Body of pancreas (tissue), 4 donors: ENCODE data around the gene RB1. TPM values are rescaled to one million over a fixed set of nuclear protein-coding genes. Genes with fewer than 3 reads are reported as not detected.

ENCODE experiments used
- ATAC-seq: fragments of 150-250 bp; one replicate; pipeline ENCODE4 v1.9.1; 2016
- DNase-seq, 4 donors: peaks; one replicate each; pipeline ENCODE4 v3.0.0-alpha.2; 2019
- H3K27ac ChIP-seq, 4 donors: fragments of 200-600 bp; sonication (generic); 1 replicate in 3 of 4; 2 replicates in 1 of 4; pipeline versions ENCODE4 v1.5.1 to v1.6.1; 2016 to 2019; ENCODE audit warnings: mild to moderate bottlenecking in 1 of 4, mixed read lengths in 1 of 4, moderate library complexity in 1 of 4
- H3K27me3 ChIP-seq, 2 donors: fragments of 200-600 bp; sonication (generic); one replicate each; pipeline ENCODE4 v1.6.0; 2016; ENCODE audit warnings: mild to moderate bottlenecking in 1 of 2
- H3K36me3 ChIP-seq, 2 donors: fragments of 200-600 bp; sonication (generic); replicated peaks in 1 of 2; 2 replicates each; pipeline ENCODE4 v1.5.1; 2016; ENCODE audit warnings: low read depth in 2 of 2; ENCODE audit not compliant: insufficient read depth in 1 of 2
- H3K4me1 ChIP-seq: fragments of 200-600 bp; sonication (generic); one replicate; pipeline ENCODE4 v1.6.0; 2016
- H3K4me3 ChIP-seq, 2 donors: fragments of 200-600 bp; sonication (generic); 1 replicate in 1 of 2; 2 replicates in 1 of 2; pipeline ENCODE4 v1.5.1; 2016 to 2019
- H3K9me3 ChIP-seq, 3 donors: fragments of 200-600 bp; sonication (generic); 1 replicate in 2 of 3; 2 replicates in 1 of 3; pipeline ENCODE4 v1.5.1; 2016
- POLR2A ChIP-seq, 3 donors: fragments of 450-650 bp; IDR thresholded peaks; one replicate each; pipeline ENCODE4 v1.6.1; 2016; ENCODE audit warnings: antibody characterized with exemption in 3 of 3, mild to moderate bottlenecking in 2 of 3
- WGBS, 2 donors: methylation state at CpG; one replicate each; pipeline ENCODE4 v1.1.5; 2017; 5-methylcytosine and 5-hydroxymethylcytosine counted together
- intact Hi-C: fragments of 100-400 bp; cut with DNase I; formaldehyde crosslinking; loops from one replicate; pipeline ENCODE4 v1.15.1; 2023
- total RNA-seq, 2 donors: library from RNA; depleted of rRNA; stranded (reverse); fragments of >200 nt; gene quantifications; one replicate each; pipeline ENCODE4 v1.1.0, GENCODE V29; 2016
- TF ChIP-seq, protein P1 (sequence below), 7 experiments: fragments of 450-650 bp in 4 of 7; fragments of 200-600 bp in 3 of 7; sonication (generic) in 3 of 7; IDR thresholded peaks; one replicate each; pipeline ENCODE4 v1.5.1; 2016 to 2019; ENCODE audit warnings: antibody characterized with exemption in 7 of 7

RB1 gene
- total RNA-seq, 2 donors from 2014 or later = 20.5 to 28.0 TPM

DNA sequence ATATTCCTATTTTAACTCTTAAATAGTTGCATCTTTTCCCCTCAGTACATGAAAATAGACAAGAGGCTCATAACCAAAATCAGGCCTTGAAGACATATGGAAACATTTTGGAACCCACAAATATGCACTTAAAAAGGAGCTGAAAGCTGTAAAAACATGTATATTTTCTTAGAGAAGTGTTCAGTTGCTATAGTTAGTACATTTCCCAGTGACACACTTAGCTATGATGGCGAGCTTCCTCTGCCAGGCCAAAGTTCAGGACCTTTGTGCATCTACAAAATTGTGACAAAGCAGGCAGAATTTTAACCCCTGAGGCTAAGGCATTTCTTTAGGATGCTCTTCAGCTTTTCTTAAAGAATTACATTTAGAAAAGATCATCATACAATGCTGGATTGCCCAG is 174.8 kb downstream of the RB1 start:
- no peak overlapping the region for H3K27ac ChIP-seq
- no peaks in the 10 kb centered on the region for H3K9me3 ChIP-seq
- intact Hi-C loops = no loop called here
- no peaks in the 10 kb centered on the region for H3K36me3 ChIP-seq
- H3K4me1 ChIP-seq = no peaks in the 10 kb centered on the region
- no peak overlapping the region for H3K4me3 ChIP-seq
- TF ChIP-seq, protein P1, sequence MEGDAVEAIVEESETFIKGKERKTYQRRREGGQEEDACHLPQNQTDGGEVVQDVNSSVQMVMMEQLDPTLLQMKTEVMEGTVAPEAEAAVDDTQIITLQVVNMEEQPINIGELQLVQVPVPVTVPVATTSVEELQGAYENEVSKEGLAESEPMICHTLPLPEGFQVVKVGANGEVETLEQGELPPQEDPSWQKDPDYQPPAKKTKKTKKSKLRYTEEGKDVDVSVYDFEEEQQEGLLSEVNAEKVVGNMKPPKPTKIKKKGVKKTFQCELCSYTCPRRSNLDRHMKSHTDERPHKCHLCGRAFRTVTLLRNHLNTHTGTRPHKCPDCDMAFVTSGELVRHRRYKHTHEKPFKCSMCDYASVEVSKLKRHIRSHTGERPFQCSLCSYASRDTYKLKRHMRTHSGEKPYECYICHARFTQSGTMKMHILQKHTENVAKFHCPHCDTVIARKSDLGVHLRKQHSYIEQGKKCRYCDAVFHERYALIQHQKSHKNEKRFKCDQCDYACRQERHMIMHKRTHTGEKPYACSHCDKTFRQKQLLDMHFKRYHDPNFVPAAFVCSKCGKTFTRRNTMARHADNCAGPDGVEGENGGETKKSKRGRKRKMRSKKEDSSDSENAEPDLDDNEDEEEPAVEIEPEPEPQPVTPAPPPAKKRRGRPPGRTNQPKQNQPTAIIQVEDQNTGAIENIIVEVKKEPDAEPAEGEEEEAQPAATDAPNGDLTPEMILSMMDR (IDR thresholded peaks at IDR 0.05) = no peak
- no peak for TF ChIP-seq POLR2A (IDR thresholded peaks at IDR 0.05)
- ATAC-seq (no peak), DNase-seq (no peak)
- no peaks in the 10 kb centered on the region for H3K27me3 ChIP-seq
- WGBS, 2 donors = 75 to 88% methylated on average over 1 of the region's 1 CpG

DNA sequence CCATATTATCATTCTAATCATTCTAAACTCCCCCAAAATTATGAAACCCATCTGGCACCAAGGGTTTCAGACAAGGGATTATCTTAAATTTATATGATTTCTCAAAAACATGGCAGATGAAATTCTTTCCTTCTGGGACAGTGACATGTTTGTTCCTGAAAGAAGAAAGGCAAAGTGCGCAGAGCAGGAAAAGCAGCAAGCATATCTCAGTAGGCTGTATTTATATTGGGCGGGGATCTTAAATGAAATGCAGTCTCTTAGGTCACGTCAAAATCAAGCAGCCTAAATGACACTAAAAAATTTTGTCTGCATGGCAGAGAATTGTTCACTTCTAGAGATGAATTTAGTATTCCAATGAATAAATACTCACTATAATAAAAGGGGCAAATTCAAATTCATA is 180.0 kb downstream of the RB1 start:
- H3K4me3 ChIP-seq = no peak overlapping the region
- H3K27me3 ChIP-seq = no peaks in the 10 kb centered on the region
- H3K27ac ChIP-seq = no peak overlapping the region
- WGBS, 2 donors = 92 to 100% methylated on average over 3 of the region's 3 CpGs
- intact Hi-C loops = no loop called here
- TF ChIP-seq POLR2A (IDR thresholded peaks at IDR 0.05) = no peak
- TF ChIP-seq, protein P1 (IDR thresholded peaks at IDR 0.05) = no peak
- H3K4me1 ChIP-seq = no peaks in the 10 kb centered on the region
- no peaks in the 10 kb centered on the region for H3K9me3 ChIP-seq
- no peaks in the 10 kb centered on the region for H3K36me3 ChIP-seq
- ATAC-seq (no peak), DNase-seq (no peak)

DNA sequence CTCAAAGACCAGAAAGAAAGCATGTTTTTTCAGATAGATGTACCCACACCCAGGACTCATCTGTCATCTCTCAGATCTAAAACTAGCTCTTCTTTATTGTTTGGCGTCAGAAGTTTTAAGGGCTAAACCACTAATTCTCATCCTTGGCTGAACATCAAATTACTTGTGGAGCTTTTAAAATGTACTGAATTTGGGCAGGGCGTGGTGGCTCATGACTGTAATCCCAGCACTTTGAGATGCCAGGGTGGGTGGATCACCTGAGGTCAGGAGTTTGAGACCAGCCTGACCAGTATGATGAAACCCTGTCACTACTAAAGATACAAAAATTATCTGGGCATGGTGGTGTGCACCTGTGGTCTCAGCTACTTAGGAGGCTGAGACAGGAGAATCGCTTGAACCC is 181.9 kb downstream of the RB1 start:
- H3K27ac ChIP-seq = no peak overlapping the region
- no peaks in the 10 kb centered on the region for H3K36me3 ChIP-seq
- no peaks in the 10 kb centered on the region for H3K4me1 ChIP-seq
- no peak overlapping the region for H3K4me3 ChIP-seq
- intact Hi-C loops = no loop called here
- ATAC-seq = no peak
- no peaks in the 10 kb centered on the region for H3K9me3 ChIP-seq
- TF ChIP-seq, protein P1 (IDR thresholded peaks at IDR 0.05) = no peak
- TF ChIP-seq POLR2A (IDR thresholded peaks at IDR 0.05) = no peak
- 90 to 94% methylated on average over 3 of the region's 3 CpGs for WGBS, 2 donors
- DNase-seq = no peak
- no peaks in the 10 kb centered on the region for H3K27me3 ChIP-seq

GRCh38 chr13:48486362-48486761 is 182.8 kb downstream of the RB1 start:
- Histone ChIP-seq H3K27me3 (no peaks in the 10 kb centered on the region), H3K4me1 (no peaks in the 10 kb centered on the region), H3K27ac (no peak overlapping the region), H3K9me3 (no peaks in the 10 kb centered on the region), H3K4me3 (no peak overlapping the region), H3K36me3 (no peaks in the 10 kb centered on the region)
- TF ChIP-seq, protein P1 (IDR thresholded peaks at IDR 0.05) = no peak
- TF ChIP-seq POLR2A (IDR thresholded peaks at IDR 0.05) = no peak
- ATAC-seq = no peak
- intact Hi-C loops = no loop called here
- no peak for DNase-seq

GRCh38 chr13:48486836-48487235 is 183.3 kb downstream of the RB1 start:
- Histone ChIP-seq H3K27ac (no peak overlapping the region), H3K36me3 (no peaks in the 10 kb centered on the region), H3K9me3 (no peaks in the 10 kb centered on the region), H3K4me1 (no peaks in the 10 kb centered on the region), H3K4me3 (no peak overlapping the region), H3K27me3 (no peaks in the 10 kb centered on the region)
- DNase-seq (no peak), ATAC-seq (no peak)
- intact Hi-C loops = no loop called here
- 83 to 86% methylated on average over 5 of the region's 5 CpGs for WGBS, 2 donors
- TF ChIP-seq POLR2A (IDR thresholded peaks at IDR 0.05) = no peak
- TF ChIP-seq, protein P1 (IDR thresholded peaks at IDR 0.05) = no peak
